Activated T-cell treated with anti-CD3 and anti-CD28 coated beads, Interleukin-2, amount 50 U/mL, for 48 hours (primary cell): ENCODE data around the gene CRTAC1.

Experiments used
- DNase-seq, 2 experiments: peaks; one replicate each; pipeline ENCODE4 v3.0.0-alpha.2; 2020

Gene CRTAC1

DNA sequence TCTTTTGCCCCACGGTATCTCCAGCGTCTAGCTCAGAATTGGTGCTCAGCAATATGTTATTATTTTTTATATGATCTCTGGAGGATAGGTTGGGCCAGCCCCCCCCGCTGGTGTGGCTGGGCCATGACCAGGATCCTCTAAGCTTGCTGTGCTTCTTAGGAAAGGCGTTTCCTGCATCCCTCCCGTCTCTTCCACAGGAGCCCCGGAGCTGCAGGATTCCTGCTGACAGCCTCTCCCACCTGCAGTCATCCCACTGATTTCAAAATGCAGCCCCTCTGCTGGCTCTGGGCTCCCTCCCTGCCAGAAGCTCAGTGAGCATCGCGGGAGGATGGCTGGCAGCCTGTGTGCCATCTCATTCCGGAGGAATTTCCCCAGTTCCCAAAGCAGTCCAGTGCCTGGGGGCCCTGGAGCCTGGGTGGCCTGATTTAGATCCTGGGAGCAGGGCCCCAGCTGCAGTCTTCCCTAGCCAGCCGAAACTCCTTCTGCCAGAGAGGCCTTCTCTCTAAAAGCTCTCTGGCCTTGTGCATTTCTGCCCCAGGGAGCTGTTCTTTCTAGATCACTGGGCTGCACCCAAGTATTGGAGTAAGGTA, 202.6 kb downstream of the CRTAC1 start:
- no peak for DNase-seq

DNA sequence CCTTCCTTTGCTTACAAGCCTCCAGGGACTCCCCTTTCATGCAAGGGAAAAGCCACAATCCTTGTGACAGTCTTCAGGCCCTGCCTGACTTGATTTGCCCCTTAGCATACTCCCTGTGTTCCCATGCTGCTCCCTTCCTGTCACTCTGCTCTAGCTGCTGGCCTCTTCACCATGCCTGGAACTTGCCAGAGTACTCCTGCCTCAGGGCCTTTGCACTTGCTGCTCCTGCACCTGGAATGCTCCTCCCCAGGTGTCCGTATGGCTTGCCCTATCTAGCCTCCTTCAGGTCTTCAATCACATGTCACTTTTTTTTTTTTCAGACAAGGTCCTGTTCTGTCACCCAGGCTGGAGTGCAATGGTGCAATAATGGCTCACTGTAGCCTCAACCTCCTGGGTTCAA, 203.5 kb downstream of the CRTAC1 start:
- no peak for DNase-seq

DNA sequence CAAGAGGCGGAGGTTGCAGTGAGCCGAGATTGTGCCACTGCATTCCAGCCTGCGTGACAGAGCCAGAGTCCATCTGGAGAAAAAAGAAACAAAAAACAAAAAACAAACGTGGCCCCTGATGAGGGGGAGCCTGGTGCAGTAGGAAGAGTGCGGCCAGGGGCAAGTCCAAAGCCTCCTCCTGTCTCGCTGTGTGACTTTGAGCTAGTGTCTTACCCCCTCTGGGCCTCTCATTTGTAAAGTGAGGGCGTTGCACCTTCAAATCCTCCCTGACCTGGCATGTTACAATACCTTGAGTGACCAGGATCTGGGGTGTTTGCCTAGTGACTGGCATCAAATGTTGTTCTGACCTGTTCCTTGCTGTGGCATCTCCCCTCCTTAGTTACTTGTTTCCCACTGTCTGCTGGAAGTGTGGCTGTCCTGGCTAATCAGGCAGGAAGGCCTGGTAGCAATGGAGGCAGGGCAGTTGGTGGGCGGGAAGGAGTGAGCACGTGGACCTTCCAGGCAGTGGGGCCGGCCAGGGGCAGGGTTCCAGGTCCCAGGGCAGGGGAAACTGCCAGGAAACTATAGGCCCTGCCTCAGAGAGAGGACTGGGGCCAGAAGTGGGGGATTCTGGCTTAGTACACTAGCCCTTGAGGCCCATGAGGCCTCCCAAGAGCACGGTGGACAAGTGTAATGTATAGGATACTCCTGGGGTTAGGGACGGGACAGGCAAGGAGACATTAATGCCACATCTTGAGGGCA, 205.2 kb downstream of the CRTAC1 start:
- DNase-seq = no peak

DNA sequence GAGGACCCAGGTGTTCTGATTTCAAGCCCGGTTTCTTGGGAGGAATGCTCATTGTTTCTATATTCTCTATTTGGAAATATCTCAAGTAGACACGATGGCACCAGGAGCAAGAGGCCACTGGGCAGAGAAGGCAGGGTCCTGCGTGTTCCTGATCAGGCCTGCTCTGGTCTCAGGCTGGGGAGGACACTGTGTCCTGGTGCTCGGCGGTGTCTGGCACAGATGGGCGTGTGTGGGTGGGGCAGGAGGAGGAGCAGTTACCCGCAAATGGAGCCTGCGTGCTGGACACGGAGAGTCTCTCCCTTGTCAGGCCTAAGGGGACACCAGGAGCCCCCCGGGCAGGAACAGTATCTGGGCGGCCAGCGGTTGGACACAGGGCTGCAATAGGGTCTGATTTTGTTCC, 206.7 kb downstream of the CRTAC1 start:
- DNase-seq = no peak

DNA sequence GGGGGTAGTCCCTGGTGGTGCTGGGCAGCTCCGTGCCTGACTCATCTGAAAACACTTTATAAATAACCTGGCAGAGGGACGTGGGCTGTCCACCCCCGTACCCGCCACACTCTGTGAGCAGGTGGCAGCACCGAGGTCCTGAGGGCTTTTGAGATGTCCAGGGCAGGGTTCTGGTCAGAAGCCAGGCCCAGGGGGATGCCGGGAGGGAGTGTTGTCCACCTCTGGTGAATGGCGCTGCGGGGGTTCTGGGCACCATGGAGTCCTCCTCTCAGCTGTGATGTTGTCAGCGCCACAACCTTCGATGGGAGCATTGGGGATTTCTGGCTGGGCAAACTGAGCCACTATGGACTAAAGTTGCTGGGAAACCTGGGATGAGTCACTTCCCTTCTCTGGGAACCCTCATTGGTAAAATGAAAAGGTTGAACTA, 208.1 kb downstream of the CRTAC1 start:
- DNase-seq = no peak

DNA sequence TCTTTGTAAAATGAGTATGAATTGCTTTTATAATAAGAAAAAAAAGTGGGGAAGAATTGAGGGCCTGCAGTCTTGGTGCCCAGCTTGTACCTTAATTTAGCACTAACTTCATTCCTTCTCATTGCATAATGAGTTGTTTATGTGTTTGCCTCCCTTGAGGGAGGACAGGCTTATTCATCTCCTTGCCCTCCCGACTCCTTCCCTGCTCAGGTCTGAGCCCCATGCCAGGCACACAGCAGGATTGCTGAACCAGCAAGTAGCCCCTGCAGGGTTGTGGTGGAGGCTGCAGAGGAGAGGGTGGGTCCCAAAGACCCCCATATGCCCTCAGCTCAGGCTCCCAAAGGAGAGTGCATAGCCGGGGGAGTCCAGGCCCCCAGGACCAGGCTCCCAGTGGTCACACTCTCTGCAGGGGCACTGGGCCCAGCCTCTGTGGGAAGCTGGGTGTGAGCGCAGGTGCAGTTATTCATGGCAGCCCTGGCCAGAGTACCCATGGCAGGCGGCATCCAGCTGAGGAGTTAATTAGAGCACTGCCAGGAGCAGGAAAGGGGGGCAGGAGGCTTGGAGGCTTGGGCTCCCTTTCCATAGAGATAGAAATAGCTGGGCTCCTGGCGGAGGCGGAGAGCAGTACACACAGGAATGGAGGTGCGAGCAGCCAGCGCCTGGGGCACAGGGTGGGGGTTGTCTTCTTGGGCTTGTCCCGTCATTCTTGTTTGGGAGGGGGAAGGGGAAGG, 208.9 kb downstream of the CRTAC1 start:
- DNase-seq = no peak

DNA sequence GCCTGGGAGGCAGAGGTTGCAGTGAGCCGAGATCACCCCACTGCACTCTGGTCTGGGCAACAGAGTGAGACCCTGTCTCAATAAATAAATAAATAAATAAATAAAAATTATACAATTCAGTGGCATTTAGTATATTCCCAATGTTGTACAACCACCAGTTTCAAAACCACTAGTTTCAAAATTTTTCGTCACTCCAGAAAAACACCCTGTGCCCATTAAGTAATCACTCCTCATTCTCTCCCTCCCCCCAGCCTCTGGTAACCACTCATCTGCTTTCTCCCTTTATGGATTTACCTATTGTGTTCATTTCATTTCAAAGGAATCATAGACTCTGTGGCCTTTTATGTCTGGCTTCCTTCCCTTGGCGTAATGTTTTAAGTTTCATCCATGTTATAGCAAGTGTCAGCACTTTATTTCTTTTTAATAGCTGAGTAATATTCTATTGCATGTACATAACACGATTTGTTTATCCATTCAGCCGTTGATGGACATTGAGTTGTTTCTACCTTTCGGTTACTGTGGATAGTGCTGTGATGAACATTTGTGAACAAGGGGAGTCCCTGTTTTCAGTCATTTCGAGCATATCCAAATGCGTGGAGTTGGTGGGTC, 210.2 kb downstream of the CRTAC1 start:
- no peak for DNase-seq

DNA sequence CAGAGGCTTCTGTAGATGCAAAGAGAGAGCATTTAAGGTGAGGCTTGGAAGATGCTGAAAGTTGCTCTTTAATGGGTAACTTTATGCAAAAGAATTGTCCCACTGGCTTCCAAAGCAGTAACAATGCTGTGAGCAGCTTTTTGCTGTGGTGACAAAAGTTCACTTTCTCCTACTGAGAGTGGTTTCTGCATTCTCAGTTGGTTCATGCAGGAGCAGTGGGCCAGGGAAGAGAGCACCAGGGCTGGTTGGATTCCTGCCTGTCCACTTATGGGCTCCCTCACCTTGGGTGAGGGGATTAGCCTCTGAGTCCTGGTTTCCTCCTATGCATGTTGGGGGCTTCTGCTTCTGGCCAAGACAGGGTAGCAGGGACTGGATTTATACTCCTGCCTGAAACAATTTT, 211.8 kb downstream of the CRTAC1 start:
- DNase-seq = no peak

DNA sequence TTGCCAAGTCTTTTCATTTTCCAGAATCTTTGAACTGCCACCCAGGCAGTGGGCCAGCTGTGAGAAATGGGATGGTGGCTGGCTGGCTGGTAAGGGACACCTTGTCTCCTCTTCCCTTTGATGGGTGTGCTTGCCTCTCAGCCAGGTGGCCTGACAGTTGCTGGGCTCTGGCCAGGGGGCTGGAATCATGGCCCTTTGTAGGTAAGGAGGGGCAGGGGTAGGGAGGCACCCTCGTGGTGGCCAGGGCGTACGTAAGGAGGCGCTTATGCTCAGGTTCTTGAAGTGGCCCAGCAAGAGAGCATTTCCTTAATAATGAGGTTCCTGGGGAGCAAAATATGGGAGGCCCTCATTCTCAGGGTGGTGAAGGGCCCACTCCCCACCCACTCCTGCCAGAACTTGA, 213.8 kb downstream of the CRTAC1 start:
- no peak for DNase-seq
